ENCODE measurements around the gene PIGW.

PIGW gene, protein sequence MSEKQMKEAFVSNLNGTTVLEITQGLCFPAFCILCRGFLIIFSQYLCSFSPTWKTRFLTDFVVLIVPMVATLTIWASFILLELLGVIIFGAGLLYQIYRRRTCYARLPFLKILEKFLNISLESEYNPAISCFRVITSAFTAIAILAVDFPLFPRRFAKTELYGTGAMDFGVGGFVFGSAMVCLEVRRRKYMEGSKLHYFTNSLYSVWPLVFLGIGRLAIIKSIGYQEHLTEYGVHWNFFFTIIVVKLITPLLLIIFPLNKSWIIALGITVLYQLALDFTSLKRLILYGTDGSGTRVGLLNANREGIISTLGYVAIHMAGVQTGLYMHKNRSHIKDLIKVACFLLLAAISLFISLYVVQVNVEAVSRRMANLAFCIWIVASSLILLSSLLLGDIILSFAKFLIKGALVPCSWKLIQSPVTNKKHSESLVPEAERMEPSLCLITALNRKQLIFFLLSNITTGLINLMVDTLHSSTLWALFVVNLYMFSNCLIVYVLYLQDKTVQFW

DNA sequence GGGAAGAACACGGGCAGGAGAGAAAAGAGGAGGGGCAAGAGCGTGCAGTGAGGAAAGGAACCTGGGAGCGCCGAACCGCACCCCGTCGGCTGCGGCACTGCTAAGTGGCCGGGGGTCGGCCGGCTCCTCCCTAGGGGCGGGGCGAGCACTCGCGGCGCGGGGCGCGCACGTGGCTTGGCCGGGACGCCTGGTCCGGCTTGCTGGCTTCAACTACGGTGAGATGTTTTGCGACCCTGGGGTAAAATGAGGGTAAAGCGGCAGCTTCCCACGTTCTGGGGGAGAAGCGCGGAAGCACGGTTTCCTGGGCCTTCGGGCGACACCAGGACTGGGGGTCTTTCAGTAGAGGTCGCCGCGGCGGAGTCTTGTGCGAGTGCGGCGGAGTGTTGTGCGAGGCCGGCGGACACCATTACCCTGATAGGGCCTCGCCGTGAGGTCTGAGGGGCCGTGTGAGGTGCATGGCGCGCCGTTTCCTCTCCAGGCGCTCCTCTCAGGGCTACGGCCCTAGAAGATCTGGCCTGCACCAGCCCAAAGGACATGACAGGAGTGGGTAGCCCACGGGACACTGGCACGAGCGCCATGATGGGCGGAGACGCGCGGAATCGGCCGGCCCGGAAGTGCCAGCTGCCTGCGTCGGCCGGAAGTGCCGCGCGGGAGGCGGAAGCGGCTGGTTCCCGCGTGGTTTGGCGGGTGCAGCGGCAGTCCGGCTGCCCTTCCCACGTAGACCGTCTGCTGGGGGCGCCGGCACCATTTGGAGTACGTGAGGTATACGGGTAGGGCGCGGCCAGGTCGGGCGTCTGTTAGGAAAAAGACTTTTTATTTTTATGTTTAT, at the start of gene PIGW, which contains the start of gene MYO19:
Gene PIGW (plus strand): TSS at position 148 of the 829 bp plus-strand sequence. CDS start 2,115 bp downstream, outside the sequence.
Gene MYO19 (minus strand): TSS at position 29 of the 829 bp plus-strand sequence. CDS start 2,330 bp downstream, outside the sequence.
- DNase-seq (ENCODE audit: low read depth in 2 of 2): peak; percentile 79 to 83

DNA sequence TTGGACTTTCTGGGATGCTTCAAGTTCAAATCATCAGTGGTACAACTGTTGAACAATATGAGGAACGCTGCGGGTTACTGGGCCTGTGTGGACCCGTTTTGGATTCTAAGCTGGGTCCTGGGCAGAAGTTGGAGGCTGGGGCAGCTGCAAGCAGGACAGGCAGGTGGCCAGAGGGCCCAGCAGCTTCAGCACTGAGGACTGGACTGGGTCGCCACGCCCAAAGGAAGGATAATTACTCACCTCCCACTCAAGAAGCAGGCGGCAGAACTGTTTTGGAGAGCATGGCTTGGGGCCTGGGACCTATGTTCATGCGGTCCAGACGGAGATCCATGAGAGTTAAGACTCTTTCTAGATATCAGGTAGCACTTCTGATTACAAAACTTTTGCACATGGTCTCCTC, 49.8 kb upstream of the PIGW start:
- DNase-seq (ENCODE audit: low read depth in 2 of 2): no peak

DNA sequence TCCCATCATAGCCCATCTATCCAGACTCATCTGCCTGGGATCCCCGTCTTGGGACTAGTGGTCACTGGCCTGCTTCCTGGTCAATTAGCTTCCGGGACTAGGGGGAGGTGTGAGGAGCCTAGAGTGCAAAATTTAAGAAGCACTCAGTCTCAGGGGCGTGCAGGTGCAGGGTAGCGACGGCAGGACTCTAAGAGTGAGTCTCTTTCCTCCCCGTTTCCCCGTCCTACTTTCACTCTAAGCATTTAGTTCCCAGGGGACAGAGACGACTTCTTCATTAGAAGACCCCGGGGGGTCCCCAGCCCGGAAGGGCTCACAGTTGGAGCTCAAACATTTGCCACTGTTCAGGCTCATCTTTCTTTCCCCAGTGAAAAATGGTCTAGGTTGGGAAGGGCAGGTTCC, 49.0 kb upstream of the PIGW start:
- DNase-seq (ENCODE audit: low read depth in 2 of 2): no peak

DNA sequence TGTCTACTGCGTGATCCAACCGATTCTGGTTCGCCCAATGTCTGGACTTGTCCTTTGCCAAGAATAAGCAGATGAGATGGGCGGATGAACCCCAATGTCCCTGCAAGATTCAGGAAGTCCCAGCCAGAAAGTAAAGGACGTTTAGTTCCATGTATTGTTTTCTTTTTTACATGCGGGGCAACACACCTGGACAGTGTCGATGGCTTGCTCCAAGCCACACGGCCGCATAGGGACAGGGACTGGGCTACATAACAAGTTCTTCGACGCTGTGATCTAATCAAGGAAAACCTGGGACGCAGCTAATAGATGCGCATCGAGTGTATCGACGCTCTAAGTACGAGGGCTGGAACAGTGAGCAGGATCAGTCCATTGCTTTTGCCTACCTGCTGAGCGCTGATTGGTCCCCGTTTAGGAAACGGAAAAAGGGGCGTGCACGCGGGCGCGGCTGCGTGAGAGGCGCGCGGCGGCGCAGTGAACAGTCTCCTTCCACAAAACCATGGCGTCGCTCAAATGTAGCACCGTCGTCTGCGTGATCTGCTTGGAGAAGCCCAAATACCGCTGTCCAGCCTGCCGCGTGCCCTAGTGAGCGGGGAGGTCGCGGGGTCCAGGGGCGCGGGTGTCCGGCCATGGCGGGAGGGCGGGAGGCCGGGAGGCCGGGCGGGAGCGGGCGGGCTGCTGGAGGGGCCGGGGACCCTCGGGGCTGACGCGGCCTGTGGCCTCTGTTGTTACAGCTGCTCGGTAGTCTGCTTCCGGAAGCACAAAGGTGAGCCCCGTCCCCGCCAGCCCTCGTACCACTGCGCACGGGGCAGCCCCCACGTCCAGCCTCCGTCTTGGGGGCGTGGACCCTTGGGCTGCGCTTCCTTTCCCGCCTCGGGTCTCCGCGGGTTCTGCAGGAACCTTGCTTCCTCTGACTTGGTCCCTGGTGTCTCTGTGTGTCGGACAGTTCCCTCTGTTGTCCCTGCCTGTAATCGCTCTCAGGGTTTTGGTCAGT, 48.3 kb upstream of the PIGW start, which contains the start of gene ZNHIT3:
Gene ZNHIT3 (plus strand): TSS at position 478 of the 991 bp plus-strand sequence. CDS start 19 bp downstream, at position 497.
- DNase-seq (ENCODE audit: low read depth in 2 of 2): peak; percentile 79 to 83

DNA sequence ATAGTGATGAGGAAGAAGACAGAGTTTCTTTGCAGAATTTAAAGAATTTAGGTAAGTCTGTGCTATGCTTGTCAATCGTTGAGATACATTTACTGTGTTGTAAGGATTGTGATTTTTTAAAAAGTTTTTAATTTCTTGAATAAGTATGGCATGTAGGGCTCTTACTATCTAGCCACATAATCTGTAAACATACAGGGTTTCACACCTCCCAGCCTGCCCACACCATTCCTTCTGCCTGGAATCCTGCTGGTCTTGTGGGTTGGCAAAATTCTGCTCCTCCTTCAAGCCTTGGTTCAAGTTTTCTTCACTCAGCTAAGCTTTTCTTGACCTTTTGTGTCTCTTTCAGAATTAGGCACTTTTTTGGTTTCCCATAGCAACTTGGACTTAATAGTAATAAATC, 40.8 kb upstream of the PIGW start:
- no peak for DNase-seq (ENCODE audit: low read depth in 2 of 2)

DNA sequence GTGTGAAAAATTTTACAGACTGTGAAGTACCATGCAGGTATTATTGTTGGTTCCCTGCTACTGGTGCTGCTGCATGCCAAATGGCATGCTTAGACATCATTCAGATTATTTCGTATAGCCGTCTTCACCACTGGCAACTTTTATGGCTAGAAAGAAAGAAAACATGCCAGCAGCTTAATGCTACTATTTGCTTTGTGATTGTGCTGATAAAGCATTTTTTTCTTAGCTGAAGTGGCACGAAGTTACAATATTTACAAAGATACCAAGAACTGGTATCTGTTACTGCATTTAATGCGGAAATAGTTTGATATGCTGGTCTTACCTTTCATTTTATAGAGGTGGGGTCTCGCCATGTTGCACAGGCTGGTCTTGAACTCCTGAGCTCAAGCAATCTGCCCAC, 40.1 kb upstream of the PIGW start:
- no peak for DNase-seq (ENCODE audit: low read depth in 2 of 2)

DNA sequence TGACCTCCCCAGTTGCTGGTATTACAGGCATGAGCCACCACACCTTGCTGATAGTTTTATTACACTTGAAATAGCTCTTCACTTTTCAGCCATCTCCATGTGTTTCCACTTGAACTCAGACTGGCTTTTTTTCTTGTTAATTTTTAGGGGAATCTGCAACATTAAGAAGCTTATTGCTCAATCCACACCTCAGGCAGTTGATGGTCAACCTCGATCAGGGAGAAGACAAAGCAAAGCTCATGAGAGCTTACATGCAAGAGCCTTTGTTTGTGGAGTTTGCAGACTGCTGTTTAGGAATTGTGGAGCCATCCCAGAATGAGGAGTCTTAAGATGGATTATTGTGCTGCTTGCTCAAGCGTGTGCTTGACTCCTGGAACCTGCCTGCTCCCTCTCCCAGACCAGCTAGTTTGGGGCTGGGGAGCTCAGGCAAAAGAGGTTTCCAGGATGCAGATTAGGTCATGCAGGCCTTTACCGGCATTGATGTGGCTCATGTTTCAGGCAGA, 39.7 kb upstream of the PIGW start:
- DNase-seq (ENCODE audit: low read depth in 2 of 2): no peak

DNA sequence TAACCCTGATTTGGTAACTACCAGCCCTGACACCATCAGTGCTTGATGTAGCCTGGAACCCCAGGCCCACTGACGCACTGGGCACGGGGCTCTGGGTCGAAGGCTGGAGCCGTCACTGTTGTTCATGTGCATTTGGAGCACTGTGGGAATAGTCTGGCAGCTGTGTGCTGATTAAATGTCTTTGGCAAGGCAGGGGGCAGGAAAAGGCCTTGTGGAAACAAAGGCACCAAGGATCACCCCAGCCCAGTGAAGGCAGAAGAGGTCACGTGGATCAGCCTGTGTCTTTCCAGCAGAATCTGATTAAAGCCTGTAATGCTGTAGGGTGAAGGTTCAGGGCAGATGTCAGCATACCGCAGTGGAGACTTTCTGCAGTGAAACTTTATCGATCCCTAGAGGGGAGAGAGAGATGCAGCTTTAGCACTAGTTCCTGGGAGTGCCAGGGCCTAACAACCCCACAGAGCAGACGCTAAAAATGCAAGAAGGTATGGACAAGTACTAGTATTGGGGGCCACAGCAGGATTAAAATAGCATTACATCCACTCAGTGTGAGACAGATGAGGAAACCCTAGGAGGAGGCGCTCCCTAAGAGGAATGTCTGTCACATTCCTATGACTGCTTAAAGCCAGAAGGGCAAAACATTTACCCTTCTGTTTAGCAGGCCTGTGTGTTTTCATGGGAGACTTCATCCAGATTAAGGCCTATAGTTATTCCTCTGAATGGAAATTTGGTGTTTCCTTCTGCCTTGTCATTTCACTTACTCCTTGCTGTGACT, 38.6 kb upstream of the PIGW start:
- DNase-seq (ENCODE audit: low read depth in 2 of 2): no peak

DNA sequence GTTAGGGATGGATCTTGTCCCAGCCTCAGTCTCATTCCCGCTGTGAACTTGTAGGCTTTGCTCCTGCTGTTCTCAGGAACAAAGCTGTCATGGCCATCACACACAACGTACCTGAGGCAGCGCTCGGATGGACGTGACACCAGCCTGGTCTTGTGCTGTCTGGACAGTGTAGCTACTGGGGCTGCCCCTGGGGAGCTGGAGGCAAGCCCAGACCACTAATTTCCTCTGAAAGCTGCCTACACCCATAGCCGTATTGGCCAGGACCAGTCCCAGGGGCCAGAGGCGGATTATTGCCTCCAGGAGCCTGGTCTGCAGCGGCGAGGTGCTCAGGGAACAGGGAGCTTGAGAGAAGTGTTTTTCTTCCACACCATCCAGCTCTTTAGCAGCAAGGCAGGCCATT, 36.6 kb upstream of the PIGW start:
- no peak for DNase-seq (ENCODE audit: low read depth in 2 of 2)

DNA sequence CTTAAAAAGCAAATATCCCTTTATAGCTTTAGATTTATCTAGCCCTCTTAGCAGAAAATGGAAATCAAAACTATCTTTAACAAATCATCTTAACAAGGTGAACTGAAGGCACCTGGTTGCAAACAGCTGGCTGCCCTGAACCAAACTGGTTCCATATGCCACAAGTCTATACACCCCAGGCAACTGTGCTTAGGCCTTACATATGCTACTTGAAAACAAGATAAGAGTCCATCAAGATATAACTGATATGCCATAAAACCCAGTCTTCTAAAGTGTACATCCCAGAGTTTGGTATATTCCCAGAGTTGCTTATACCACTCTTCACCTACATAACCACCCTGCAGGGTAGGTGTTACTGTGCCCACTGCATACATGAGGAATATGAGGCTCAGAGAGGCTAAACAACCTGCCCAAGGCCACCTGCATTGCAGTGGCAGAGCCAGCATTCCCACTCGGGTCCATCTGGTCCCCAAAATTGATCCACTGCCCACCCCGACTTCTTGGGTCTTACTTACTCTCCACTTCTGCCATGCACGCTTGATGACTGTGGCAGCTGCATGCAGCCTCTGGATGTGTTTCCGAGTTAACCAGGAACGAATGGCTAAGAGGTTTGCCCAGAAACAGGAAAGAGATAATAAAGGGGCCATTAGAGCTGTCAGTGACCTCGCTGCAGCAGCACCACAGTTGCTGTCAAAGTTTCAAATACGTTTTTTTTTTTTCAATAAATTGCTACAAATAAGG, 36.1 kb upstream of the PIGW start:
- DNase-seq (ENCODE audit: low read depth in 2 of 2): no peak

DNA sequence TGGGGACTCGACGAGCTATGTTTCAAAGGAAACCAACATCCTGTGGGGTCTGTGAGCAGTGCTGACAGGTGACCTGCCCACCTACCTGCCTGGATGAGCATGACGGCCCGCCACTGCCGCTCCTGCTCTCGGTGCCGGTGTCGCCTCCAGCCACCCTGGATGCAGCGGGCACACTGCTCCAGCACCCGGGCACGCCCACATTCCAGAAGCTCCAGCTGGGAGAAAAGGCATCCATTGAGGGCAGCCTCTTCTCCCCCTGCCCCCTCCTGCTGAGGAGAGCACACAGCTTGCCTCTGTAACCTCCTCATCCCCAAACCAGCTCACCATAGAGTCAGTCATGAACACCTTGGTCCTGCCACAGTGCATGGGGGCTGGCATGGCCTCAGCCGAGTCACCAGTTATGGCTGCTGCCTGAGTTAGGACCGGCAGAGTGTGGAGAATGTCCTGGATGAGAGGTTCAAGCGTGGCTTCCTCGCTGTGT, 34.0 kb upstream of the PIGW start:
- no peak for DNase-seq (ENCODE audit: low read depth in 2 of 2)

DNA sequence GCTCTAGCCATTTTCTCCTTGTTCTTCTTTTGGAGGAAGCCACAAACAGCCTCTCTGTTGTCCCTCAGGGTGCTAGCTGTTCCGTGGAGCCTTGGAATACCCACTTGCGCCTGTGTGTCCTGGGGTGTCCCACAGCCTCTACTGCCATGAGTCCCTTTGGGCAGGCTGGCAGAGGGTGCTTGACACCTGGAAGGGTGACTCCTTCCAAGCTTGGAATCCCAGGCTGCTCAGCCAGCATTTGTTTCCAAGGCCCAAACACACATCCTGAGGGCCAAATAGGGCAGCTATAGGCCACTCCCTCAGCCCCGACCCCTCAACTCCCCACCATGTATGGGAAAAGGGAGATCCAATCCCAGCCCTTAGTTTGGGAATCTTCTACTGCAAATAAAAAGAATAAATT, 33.4 kb upstream of the PIGW start:
- DNase-seq (ENCODE audit: low read depth in 2 of 2): no peak

DNA sequence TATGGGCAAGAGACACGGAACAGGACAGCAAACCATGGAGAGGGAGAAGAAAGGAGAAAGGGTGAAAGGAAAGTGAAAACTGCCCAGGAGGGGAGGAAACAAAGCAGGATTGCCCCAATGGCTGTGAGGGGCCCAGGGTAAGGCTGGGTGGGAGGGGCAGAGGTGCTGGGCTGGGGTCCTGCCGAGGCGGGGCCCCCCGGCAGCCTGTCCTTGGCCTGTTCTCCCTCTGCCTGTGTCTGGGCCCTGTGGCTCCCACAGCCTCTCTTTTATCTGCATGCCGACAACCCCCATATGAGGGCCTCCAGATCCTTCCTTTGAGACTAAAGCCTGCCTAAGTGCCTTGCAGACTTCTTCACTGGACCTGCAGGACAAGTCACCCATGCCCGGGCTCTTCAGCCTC, 32.8 kb upstream of the PIGW start:
- DNase-seq (ENCODE audit: low read depth in 2 of 2): no peak

DNA sequence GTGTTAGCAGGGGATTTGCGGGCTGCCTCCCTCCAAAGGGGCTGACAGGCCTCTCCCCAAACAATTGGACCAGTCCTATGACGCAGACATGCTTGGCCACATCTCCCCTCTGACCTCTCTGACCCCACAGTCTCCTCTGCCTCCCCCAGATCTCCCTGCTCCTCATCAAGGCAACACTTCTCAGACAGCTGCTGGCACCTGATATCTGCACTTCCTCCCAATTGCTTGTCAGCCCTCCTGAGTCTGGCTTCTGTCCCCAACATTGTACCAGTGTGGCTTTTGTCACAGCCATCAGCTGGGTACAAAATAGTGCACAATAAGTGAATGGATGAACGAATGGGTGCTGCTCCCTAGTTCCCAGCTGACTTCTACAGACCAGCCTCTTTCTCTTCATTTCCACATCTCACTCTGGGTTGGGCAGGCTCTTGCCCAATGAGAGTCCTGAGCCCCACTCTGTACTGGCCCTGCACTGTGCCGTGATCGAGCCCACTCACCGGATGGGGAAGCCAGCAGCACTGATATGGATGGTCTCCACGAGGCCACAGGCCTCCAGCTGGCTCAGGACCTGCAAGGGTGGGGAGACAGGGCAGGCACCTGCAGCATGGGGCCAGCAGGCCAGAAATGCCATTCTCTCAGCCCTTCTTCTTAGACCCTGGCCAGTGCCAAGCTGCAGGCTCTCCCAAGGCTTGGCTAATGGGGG, 31.2 kb upstream of the PIGW start:
- no peak for DNase-seq (ENCODE audit: low read depth in 2 of 2)

DNA sequence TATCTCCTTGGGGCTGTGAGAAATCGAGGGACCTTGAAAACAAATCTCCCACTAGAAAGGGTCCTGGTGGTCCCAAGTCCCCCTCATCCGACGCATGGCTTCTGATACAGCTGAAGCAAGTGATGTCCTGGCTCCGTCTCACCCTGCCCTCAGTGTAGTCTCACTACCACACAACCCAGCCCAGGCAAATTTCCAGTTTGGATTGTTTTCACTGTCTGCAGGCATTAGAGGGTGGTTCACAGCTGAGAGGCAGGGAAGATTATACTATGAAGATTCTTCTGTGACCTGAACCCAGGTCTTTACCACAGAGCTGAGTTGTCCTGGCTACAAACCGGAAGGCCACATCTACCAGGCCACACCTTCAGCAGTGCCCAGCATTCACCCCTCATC, 30.6 kb upstream of the PIGW start:
- DNase-seq (ENCODE audit: low read depth in 2 of 2): no peak

DNA sequence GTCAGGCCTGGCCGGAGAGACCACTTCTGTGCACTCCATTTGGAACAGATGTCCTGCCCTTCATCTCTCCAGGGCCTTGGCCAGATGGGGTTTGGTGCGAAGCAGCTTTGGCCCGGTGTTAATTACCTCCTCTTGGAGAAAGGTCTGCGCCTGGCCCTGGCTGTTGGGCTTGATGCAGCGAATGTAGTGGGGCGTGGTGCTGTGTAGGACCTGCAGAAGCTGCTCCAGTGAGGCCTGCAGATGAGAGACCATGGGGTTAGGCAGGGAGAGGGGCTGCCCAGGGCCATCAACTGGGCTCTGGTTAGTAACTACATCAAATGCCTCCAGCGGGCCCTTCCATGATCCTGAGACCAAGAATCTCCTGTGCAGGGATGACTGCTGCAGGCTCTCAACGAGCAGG, 29.6 kb upstream of the PIGW start:
- DNase-seq (ENCODE audit: low read depth in 2 of 2): no peak

DNA sequence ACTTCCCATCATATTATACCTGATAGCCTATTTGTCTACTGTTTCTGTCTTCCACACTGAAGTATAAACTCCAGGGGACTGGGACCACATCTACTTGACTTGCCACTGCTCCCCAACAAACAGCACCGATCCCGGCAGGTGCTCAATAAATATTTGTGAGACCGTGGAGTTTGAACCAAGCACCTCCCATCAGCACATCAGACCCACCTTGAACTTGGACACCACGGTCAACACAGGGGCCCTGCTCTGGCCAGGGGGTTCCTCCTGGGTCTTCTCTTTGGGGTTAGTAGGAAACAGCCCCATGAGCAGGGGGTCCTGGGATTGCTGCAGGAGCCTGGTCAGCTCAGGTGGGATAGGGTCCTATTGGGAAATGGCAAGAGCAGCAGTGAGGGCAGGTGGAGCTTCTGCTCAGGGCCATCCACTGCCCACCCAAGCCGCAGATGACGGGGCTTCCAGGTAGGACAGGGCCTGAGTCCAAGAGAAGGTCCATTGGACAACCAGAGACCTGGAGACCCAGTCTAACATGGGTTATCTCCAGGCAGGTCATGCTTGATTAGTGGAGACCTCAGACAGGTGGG, 28.4 kb upstream of the PIGW start:
- no peak for DNase-seq (ENCODE audit: low read depth in 2 of 2)

DNA sequence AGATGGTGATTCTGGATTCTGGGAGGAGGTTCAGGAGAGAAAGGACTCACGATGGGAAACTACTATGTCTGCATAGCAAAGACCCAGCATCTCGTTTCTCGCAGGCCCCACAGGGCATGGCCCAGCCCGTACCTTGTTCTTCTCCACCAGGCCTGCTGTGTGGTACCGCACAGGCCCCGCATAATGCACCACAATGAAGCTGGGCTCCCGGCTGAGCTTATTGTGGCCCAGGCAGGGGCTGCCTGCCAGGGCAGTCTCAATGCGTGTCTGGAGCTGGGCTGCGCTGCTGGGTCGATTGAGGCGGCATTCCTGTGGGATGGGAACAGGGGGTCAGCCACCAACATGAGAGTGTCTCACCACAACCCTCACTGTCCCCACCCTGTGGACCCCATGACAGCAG, 28.0 kb upstream of the PIGW start:
- DNase-seq (ENCODE audit: low read depth in 2 of 2): no peak

DNA sequence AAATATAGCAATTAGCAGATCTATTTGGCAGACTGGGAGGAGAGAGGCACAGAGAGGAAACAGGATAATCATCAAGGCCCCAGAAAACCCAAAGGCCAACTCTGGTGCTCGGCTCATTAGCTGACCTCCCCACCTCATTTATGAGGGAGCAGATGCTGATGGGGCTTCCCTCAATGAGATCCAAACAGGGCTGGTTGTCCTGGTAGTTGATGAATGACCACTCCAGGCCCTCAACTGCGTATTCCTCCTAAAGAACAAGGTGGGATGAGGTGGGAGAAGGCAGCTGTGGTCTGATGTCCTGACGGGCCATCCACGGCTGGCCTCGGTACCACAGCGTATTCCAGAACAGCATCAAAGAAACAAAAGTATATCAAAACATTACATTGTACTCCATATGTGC, 27.5 kb upstream of the PIGW start:
- no peak for DNase-seq (ENCODE audit: low read depth in 2 of 2)
